ENCODE measurements around the gene TMX2.

The TMX2 gene

DNA sequence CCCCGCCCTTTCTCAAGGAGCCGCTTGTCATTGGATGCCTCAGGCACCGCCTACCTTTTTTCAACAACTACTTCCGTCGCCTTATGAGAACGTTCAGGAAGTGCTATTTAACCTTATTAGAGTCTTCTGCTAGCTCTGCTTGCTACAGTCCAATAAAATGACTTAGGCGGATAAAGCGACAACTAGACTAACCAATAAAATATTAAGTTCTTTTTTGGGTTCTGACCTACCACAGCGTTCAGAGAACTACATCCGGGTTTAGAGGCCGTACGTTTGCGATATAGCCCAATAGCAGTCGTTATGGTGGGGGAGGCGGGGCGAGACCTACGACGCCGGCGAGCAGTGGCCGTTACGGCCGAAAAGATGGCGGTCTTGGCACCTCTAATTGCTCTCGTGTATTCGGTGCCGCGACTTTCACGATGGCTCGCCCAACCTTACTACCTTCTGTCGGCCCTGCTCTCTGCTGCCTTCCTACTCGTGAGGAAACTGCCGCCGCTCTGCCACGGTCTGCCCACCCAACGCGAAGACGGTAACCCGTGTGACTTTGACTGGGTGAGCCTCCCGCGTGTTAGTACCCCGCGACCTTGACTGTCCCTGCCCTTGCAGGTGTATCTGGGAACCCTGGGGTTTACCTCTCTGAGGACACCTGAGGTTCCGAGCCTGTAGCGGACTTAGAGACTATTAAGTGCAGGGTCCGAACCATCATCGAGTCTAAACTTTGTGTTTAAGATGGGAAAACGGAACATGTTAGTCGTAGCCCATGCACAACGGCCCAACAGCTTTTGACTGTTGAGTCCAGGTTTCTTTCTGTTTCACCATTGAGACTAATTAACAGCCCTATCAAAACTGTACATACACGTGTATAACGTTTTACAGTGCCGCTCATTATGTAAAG, at the start of gene TMX2:
TSS of gene TMX2 (plus strand) at position 338 of the 895 bp plus-strand sequence. CDS start at position 364, 26 bp downstream.
- peak; percentile 75 for TF ChIP-seq FOXM1 (IDR thresholded peaks at IDR 0.05; ENCODE audit: borderline replicate concordance, low read depth)
- no peak for TF ChIP-seq RAD21 (IDR thresholded peaks at IDR 0.05; ENCODE audit: low read depth)
- peak; percentile 95 for TF ChIP-seq YY1 (IDR thresholded peaks at IDR 0.05; ENCODE audit: low read depth)
- TF ChIP-seq EGR1 (IDR thresholded peaks at IDR 0.05), result no peak
- TF ChIP-seq NFIC (IDR thresholded peaks at IDR 0.05), result no peak
- TF ChIP-seq, protein P1, sequence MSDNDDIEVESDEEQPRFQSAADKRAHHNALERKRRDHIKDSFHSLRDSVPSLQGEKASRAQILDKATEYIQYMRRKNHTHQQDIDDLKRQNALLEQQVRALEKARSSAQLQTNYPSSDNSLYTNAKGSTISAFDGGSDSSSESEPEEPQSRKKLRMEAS (IDR thresholded peaks at IDR 0.05), result peak; percentile 67
- peak; percentile 78 for TF ChIP-seq TAF1 (IDR thresholded peaks at IDR 0.05; ENCODE audit: low read depth)
- TF ChIP-seq, protein P2, sequence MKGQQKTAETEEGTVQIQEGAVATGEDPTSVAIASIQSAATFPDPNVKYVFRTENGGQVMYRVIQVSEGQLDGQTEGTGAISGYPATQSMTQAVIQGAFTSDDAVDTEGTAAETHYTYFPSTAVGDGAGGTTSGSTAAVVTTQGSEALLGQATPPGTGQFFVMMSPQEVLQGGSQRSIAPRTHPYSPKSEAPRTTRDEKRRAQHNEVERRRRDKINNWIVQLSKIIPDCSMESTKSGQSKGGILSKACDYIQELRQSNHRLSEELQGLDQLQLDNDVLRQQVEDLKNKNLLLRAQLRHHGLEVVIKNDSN (IDR thresholded peaks at IDR 0.05), result no peak
- TF ChIP-seq CEBPB (IDR thresholded peaks at IDR 0.05), result no peak
- no peak for TF ChIP-seq ZBTB7A (IDR thresholded peaks at IDR 0.05; ENCODE audit: low read depth)
- TF ChIP-seq CREB1 (IDR thresholded peaks at IDR 0.05; ENCODE audit: low read depth), result peak; percentile 83
- no peak for TF ChIP-seq REST (IDR thresholded peaks at IDR 0.05; ENCODE audit: low read depth)
- TF ChIP-seq TEAD4 (IDR thresholded peaks at IDR 0.05), result no peak
- peak; percentile 25; the same call in 1 of the 2 replicates for TF ChIP-seq TCF12 (IDR thresholded peaks at IDR 0.05; ENCODE audit: low read depth)

- TF ChIP-seq ZBTB7A (IDR thresholded peaks at IDR 0.05; ENCODE audit: low read depth), result no peak
- TF ChIP-seq TCF12 (IDR thresholded peaks at IDR 0.05; ENCODE audit: low read depth), result no peak
- no peak for TF ChIP-seq EP300 (IDR thresholded peaks at IDR 0.05; ENCODE audit: borderline replicate concordance)
- TF ChIP-seq, protein P2 (IDR thresholded peaks at IDR 0.05), result no peak
- TF ChIP-seq EGR1 (IDR thresholded peaks at IDR 0.05), result no peak
- TF ChIP-seq TAF1 (IDR thresholded peaks at IDR 0.05; ENCODE audit: low read depth), result no peak
- no peak for TF ChIP-seq REST (IDR thresholded peaks at IDR 0.05; ENCODE audit: low read depth)
- TF ChIP-seq YY1 (IDR thresholded peaks at IDR 0.05; ENCODE audit: low read depth), result no peak
- TF ChIP-seq CEBPB (IDR thresholded peaks at IDR 0.05), result no peak
- TF ChIP-seq FOXM1 (IDR thresholded peaks at IDR 0.05; ENCODE audit: borderline replicate concordance, low read depth), result no peak
- TF ChIP-seq CREB1 (IDR thresholded peaks at IDR 0.05; ENCODE audit: low read depth), result no peak
- TF ChIP-seq NFIC (IDR thresholded peaks at IDR 0.05), result no peak
- TF ChIP-seq, protein P1 (IDR thresholded peaks at IDR 0.05), result no peak
- TF ChIP-seq RAD21 (IDR thresholded peaks at IDR 0.05; ENCODE audit: low read depth), result no peak
These were observed 49.5 kb upstream of the TMX2 start for GRCh38 chr11:57662893-57663292.

- TF ChIP-seq, protein P2 (IDR thresholded peaks at IDR 0.05), result no peak
- TF ChIP-seq TAF1 (IDR thresholded peaks at IDR 0.05; ENCODE audit: low read depth), result no peak
- no peak for TF ChIP-seq CEBPB (IDR thresholded peaks at IDR 0.05)
- TF ChIP-seq EGR1 (IDR thresholded peaks at IDR 0.05), result no peak
- no peak for TF ChIP-seq NFIC (IDR thresholded peaks at IDR 0.05)
- no peak for TF ChIP-seq FOXM1 (IDR thresholded peaks at IDR 0.05; ENCODE audit: borderline replicate concordance, low read depth)
- no peak for TF ChIP-seq YY1 (IDR thresholded peaks at IDR 0.05; ENCODE audit: low read depth)
- no peak for TF ChIP-seq TEAD4 (IDR thresholded peaks at IDR 0.05)
- no peak for TF ChIP-seq RAD21 (IDR thresholded peaks at IDR 0.05; ENCODE audit: low read depth)
These were observed 48.4 kb upstream of the TMX2 start for GRCh38 chr11:57663975-57664374.

DNA sequence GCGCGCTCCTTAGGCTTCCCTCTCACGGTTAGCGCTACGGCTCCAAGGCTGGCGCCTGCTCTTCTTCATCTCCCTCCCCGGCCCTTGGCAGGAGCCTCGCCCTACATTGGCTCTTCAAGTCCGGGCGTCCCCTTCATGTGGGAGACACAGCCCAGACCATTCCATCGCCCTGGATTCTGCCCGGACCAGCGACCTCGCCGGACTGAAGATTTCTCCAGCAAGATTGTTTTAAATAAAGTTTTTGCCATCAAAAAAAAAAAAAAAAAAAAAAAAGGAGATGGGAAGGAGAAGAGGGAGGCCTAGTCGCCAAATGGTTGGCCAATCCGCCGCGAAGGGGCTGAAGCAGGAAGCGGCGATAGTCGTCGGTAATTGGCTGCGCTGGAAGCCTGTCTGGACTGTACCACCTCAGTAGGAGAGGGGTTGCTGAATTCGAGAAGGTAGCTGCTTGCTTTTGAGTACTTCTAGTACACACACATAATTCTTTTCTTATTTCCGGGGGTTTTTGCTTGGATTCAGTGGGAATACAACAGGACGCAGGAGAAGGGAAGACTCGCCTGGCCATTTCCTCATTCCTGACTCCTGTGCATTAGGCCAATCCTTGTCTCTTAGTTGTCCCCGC, 45.2 kb upstream of the TMX2 start:
- TF ChIP-seq EGR1 (IDR thresholded peaks at IDR 0.05) (0 out of 2 replicates have a peak, but pooled peaks have one; percentile 54), FOXM1 (IDR thresholded peaks at IDR 0.05; ENCODE audit: borderline replicate concordance, low read depth) (peak; percentile 51; the same call in 1 of the 2 replicates), TCF12 (IDR thresholded peaks at IDR 0.05; ENCODE audit: low read depth) (peak; percentile 53), NFIC (IDR thresholded peaks at IDR 0.05) (no peak), YY1 (IDR thresholded peaks at IDR 0.05; ENCODE audit: low read depth) (peak; percentile 54), CREB1 (IDR thresholded peaks at IDR 0.05; ENCODE audit: low read depth) (no peak), EP300 (IDR thresholded peaks at IDR 0.05; ENCODE audit: borderline replicate concordance) (peak; percentile 63), REST (IDR thresholded peaks at IDR 0.05; ENCODE audit: low read depth) (no peak), TEAD4 (IDR thresholded peaks at IDR 0.05) (no peak; the same call in 1 of the 2 replicates), ZBTB7A (IDR thresholded peaks at IDR 0.05; ENCODE audit: low read depth) (no peak), CEBPB (IDR thresholded peaks at IDR 0.05) (peak; percentile 23; the same call in 1 of the 2 replicates), RAD21 (IDR thresholded peaks at IDR 0.05; ENCODE audit: low read depth) (no peak), TAF1 (IDR thresholded peaks at IDR 0.05; ENCODE audit: low read depth) (peak; percentile 72)
- TF ChIP-seq, protein P2 (IDR thresholded peaks at IDR 0.05), result no peak
- TF ChIP-seq, protein P1 (IDR thresholded peaks at IDR 0.05), result peak; percentile 21

Measured in Ishikawa (cell line).